Activated CD8-positive, alpha-beta memory T cell treated with anti-CD3 and anti-CD28 coated beads for 24 hours (primary cell): ENCODE measurements around the gene SNX30.

Source experiments
- DNase-seq: peaks from one replicate; pipeline ENCODE4 v3.0.0-alpha.2; 2020

SNX30 gene

GRCh38 chr9:112891521-112891920 lies 141.0 kb downstream of the SNX30 start:
- no peak for DNase-seq

GRCh38 chr9:112892981-112893380 lies 142.4 kb downstream of the SNX30 start:
- DNase-seq = no peak

- no peak for DNase-seq
Observed at GRCh38 chr9:112894041-112894440, 143.5 kb downstream of the SNX30 start.

GRCh38 chr9:112894699-112895098 lies 144.1 kb downstream of the SNX30 start:
- DNase-seq = no peak

- DNase-seq = no peak
Observed at GRCh38 chr9:112896131-112896530, 145.6 kb downstream of the SNX30 start.

- DNase-seq = no peak
Observed at GRCh38 chr9:112898872-112899311, 148.3 kb downstream of the SNX30 start.

GRCh38 chr9:112900488-112900887 lies 149.9 kb downstream of the SNX30 start:
- DNase-seq = no peak

- no peak for DNase-seq
Observed at GRCh38 chr9:112900901-112901300, 150.3 kb downstream of the SNX30 start.

- DNase-seq = no peak
Observed at GRCh38 chr9:112905084-112905483, 154.5 kb downstream of the SNX30 start.

- DNase-seq = no peak
Observed at GRCh38 chr9:112911736-112912135, 161.2 kb downstream of the SNX30 start.

- no peak for DNase-seq
Observed at GRCh38 chr9:112912636-112913035, 162.1 kb downstream of the SNX30 start.

- DNase-seq = no peak
Observed at GRCh38 chr9:112913326-112913725, 162.8 kb downstream of the SNX30 start.

GRCh38 chr9:112914524-112914923 lies 164.0 kb downstream of the SNX30 start:
- DNase-seq = no peak

- no peak for DNase-seq
Observed at GRCh38 chr9:112917047-112917986, 166.8 kb downstream of the SNX30 start.

GRCh38 chr9:112917987-112918362 lies 167.4 kb downstream of the SNX30 start:
- no peak for DNase-seq

GRCh38 chr9:112921549-112921948 lies 171.0 kb downstream of the SNX30 start:
- DNase-seq = no peak
